HL-60 (cell line): ENCODE results near the gene EDARADD.

Experiments used
- DNase-seq, 2 experiments: peaks; one replicate each; pipeline ENCODE4 v3.0.0-alpha.2; 2010 to 2020; ENCODE audit warnings: low read depth in 1 of 2, low spot score in 1 of 2
- H3K27ac ChIP-seq: fragments of 250-450 bp; sonication (Bioruptor Pico); replicated peaks from 2 replicates; pipeline ENCODE4 v1.5.1; 2020; ENCODE audit warnings: mild to moderate bottlenecking, moderate library complexity
- H3K27me3 ChIP-seq: fragments of 250-450 bp; sonication (Bioruptor Pico); 2 replicates; pipeline ENCODE4 v1.5.1; 2021; ENCODE audit warnings: mild to moderate bottlenecking, moderate library complexity; ENCODE audit not compliant: insufficient read depth, poor library complexity, severe bottlenecking
- H3K4me3 ChIP-seq: replicated peaks from 2 replicates; pipeline ENCODE4 v1.5.1; 2011; ENCODE audit warnings: mild to moderate bottlenecking, control low read depth, low read length; ENCODE audit not compliant: insufficient read depth
- CTCF ChIP-seq: IDR thresholded peaks from one replicate; pipeline ENCODE4 v1.5.1; 2011; ENCODE audit warnings: low read length, control low read depth, inconsistent platforms; ENCODE audit not compliant: insufficient read depth
- GABPA ChIP-seq: IDR thresholded peaks from 2 replicates; pipeline ENCODE4 v1.6.1; 2012; ENCODE audit warnings: low read depth
- POLR2AphosphoS5 ChIP-seq: IDR thresholded peaks from 2 replicates; pipeline ENCODE4 v1.6.1; 2012; ENCODE audit warnings: low read depth
- REST ChIP-seq: IDR thresholded peaks from 2 replicates; pipeline ENCODE4 v1.6.1; 2012; ENCODE audit warnings: low read depth; ENCODE audit not compliant: insufficient replicate concordance
- SPI1 ChIP-seq: IDR thresholded peaks from 2 replicates; pipeline ENCODE4 v1.6.1; 2012; ENCODE audit warnings: low read depth, mild to moderate bottlenecking, borderline replicate concordance

Gene EDARADD

GRCh38 chr1:236511735-236512418 lies 117.8 kb downstream of the EDARADD start:
- Histone ChIP-seq H3K27me3 (no peaks in the 10 kb centered on the region), H3K4me3 (no peak overlapping the region), H3K27ac (no peak overlapping the region)
- DNase-seq = no peak
- TF ChIP-seq REST = no peak
- TF ChIP-seq CTCF = no peak
- TF ChIP-seq POLR2AphosphoS5 = no peak
- TF ChIP-seq SPI1 = no peak
- no peak for TF ChIP-seq GABPA

GRCh38 chr1:236514703-236515442 lies 120.8 kb downstream of the EDARADD start:
- no peak for TF ChIP-seq REST
- no peak for TF ChIP-seq CTCF
- H3K27ac ChIP-seq = no peak overlapping the region
- DNase-seq = no peak

GRCh38 chr1:236515443-236515958 lies 121.4 kb downstream of the EDARADD start:
- H3K27ac ChIP-seq = no peak overlapping the region
- no peak for DNase-seq
- no peak overlapping the region for H3K4me3 ChIP-seq
- no peak for TF ChIP-seq CTCF
- no peak for TF ChIP-seq SPI1
- TF ChIP-seq GABPA = no peak
- no peak for TF ChIP-seq POLR2AphosphoS5
- TF ChIP-seq REST = no peak
- H3K27me3 ChIP-seq = no peaks in the 10 kb centered on the region

More at GRCh38 chr1:236514703-236515442, 120.8 kb downstream of the EDARADD start:
- no peak overlapping the region for H3K4me3 ChIP-seq
- no peaks in the 10 kb centered on the region for H3K27me3 ChIP-seq
